ENCODE results near the gene RPL41.

RPL41 gene

DNA sequence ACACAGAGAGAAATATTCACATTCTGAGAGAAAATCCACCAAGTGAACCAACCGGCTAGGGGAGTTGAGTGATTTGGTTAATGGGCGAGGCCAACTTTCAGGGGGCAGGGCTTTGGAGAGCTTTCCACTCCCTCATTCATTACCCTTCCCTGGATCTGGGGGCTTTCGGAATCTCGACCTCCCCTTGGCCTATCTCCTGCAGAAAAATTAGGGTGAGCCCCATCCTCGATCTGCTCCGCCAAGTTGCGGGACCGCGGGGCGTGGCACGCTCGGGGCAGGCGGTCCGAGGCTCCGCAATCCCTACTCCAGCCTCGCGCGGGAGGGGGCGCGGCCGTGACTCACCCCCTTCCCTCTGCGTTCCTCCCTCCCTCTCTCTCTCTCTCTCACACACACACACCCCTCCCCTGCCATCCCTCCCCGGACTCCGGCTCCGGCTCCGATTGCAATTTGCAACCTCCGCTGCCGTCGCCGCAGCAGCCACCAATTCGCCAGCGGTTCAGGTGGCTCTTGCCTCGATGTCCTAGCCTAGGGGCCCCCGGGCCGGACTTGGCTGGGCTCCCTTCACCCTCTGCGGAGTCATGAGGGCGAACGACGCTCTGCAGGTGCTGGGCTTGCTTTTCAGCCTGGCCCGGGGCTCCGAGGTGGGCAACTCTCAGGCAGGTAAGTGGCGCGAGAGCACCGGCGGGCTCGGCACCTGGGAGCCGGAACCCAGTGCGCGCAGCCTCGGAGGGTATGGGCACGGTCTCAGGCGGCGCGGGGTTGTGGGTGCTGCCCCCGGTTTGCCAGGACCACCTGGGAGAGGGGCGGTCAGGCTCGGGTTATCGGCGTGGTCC is 36.5 kb upstream of the RPL41 start, which contains the start of gene ERBB3:
TSS of gene ERBB3 (plus strand) at position 443 of the 833 bp plus-strand sequence. CDS start at position 579, 136 bp downstream.
- peak within 1 kb of the TSS; percentile 97 for H3K4me3 ChIP-seq (ENCODE audit: low read depth, low read length)
- peak; percentile 79 for DNase-seq (ENCODE audit: low read depth)
- TF ChIP-seq, protein P1, sequence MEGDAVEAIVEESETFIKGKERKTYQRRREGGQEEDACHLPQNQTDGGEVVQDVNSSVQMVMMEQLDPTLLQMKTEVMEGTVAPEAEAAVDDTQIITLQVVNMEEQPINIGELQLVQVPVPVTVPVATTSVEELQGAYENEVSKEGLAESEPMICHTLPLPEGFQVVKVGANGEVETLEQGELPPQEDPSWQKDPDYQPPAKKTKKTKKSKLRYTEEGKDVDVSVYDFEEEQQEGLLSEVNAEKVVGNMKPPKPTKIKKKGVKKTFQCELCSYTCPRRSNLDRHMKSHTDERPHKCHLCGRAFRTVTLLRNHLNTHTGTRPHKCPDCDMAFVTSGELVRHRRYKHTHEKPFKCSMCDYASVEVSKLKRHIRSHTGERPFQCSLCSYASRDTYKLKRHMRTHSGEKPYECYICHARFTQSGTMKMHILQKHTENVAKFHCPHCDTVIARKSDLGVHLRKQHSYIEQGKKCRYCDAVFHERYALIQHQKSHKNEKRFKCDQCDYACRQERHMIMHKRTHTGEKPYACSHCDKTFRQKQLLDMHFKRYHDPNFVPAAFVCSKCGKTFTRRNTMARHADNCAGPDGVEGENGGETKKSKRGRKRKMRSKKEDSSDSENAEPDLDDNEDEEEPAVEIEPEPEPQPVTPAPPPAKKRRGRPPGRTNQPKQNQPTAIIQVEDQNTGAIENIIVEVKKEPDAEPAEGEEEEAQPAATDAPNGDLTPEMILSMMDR (IDR thresholded peaks at IDR 0.05; ENCODE audit: control insufficient read depth, extremely low read depth, insufficient read depth) = no peak

DNA sequence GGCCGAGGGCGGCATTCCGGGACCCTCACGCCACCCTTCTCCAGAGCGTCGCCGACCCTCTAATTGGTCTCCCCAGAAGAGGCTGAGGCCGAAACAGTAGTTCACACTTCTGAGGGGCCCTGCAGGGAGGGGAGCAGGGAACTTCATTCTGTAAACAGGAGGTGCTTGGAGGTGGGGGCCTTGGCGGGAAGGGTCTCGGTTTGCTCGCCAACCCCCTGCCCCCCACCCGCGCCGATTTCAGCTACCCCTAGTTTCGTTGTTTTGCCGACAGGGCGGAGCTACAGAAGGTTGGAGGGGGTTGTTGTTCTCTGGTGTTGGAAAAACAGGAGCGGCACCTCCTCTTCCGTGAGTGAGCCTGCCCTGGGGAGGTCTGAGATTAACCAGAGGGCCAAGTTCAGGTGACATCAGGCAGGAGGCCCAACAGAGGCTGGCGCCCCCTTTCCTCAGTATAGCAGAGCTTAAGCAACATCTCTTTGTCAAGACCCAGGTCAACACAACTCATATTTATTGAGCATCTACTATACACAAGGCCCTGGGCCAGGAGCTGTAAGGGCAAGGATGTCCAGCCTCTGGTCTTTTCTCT is 35.8 kb upstream of the RPL41 start:
- TF ChIP-seq, protein P1 (IDR thresholded peaks at IDR 0.05; ENCODE audit: control insufficient read depth, extremely low read depth, insufficient read depth) = 0 out of 2 replicates have a peak, but pooled peaks have one; percentile 13
- peak overlapping the region; percentile 97 for H3K4me3 ChIP-seq (ENCODE audit: low read depth, low read length)
- DNase-seq (ENCODE audit: low read depth) = no peak

DNA sequence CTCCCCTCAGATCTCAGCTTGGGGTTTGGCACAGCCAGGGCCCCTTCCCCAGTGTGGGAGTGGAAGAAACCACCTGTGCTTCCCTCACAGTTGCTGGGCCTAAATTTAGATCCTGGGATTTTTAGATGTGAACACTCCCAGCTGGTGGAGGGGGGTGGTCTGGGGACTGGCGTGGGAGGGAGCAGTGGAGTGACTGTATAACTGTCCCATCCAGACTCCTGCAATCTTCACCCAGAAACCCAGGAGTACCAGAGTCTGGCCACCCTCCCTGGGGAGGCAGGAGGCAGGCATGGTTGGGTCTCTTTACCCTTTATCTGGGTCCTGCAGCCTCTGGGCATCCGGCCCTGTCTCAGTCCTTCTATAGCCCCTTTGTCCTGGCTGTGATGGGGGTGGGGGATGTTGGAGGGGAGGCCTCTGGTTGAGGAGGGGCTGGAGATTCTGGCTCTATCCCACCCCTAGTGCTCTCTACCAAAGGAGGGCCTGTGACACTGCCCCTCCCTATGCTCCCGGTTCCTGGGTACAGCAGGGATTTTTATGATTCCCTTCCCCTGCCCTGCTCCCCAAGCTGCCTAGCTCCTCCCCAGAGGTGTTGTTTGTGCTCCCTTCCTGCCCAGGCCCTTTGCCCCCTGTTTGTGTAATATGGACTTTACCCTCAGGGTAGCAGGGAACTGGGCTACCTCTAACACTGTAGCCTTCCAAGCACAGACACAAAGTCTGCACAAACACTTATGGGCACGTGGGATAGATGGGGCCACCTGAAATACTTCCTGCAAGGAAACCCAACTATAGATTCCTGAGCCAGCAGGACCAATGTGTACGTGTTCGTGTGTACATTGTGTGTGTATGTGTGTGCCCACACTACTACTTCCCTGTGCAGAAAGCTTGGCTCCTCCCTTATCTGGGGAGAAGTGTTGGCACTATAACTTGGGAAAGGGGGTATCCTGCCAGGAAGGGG is 34.8 kb upstream of the RPL41 start:
- TF ChIP-seq, protein P1 (IDR thresholded peaks at IDR 0.05; ENCODE audit: control insufficient read depth, extremely low read depth, insufficient read depth) = no peak
- DNase-seq (ENCODE audit: low read depth) = no peak
- H3K4me3 ChIP-seq (ENCODE audit: low read depth, low read length) = peak overlapping the region; percentile 97

DNA sequence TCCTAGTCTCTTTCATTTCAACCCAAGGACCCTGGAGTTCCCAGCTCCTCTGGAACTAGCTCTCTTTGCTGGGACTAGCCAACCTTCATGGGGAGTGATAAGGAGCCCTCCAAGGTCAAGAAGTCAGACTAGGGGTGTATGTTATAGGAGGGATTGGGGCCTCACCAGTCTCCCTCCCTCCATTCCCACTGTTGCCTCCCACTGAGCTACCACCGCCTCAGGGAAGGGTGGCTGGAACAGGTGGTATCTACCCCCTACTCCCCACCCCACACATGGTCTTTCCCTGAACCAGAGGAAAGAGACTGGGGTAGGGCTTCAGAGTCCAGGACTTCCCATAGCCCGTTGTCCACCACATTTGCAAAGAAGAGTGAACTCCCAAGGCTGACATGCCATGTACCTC is 34.1 kb upstream of the RPL41 start:
- TF ChIP-seq, protein P1 (IDR thresholded peaks at IDR 0.05; ENCODE audit: control insufficient read depth, extremely low read depth, insufficient read depth) = no peak
- DNase-seq (ENCODE audit: low read depth) = no peak
- H3K4me3 ChIP-seq (ENCODE audit: low read depth, low read length) = no peak overlapping the region

DNA sequence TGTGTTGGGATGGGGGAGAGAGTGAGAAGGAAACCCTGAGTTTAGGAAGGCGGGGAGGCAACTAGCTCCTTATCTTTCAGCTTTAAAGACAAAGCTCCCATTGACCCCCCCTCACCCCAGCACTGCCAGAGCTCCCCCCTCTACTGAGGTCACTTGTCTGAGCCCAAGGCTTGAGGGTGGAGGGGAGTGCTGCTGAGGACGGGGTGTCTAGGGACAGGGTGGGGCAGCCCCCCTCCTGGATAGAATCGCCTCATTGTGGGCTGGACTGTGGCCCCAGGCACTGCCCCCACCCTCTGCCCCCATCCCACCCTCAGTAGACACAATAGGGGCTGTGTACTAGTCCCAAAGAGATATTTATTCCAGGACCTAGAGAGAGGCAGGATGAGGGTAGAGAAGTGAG is 33.5 kb upstream of the RPL41 start:
- TF ChIP-seq, protein P1 (IDR thresholded peaks at IDR 0.05; ENCODE audit: control insufficient read depth, extremely low read depth, insufficient read depth) = no peak

GRCh38 chr12:56084958-56085543 is 31.4 kb upstream of the RPL41 start:
- TF ChIP-seq, protein P1 (IDR thresholded peaks at IDR 0.05; ENCODE audit: control insufficient read depth, extremely low read depth, insufficient read depth) = 0 out of 2 replicates have a peak, but pooled peaks have one; percentile 7
- H3K4me3 ChIP-seq (ENCODE audit: low read depth, low read length) = no peak overlapping the region
- no peak for DNase-seq (ENCODE audit: low read depth)

More for the DNA sequence above, 33.5 kb upstream of the RPL41 start:
- DNase-seq (ENCODE audit: low read depth) = no peak
- H3K4me3 ChIP-seq (ENCODE audit: low read depth, low read length) = no peak overlapping the region

All from LNCaP clone FGC (cell line).